ENCODE data around the gene GNGT2. TPM values are rescaled to one million over a fixed set of nuclear protein-coding genes. Genes with fewer than 3 reads are reported as not detected.

The GNGT2 gene
- 1 to 10 TPM; 1.9 to 2.2 TPM for total RNA-seq
- long read RNA-seq, partial matches to known transcripts = 0 of 1 reads
- long read RNA-seq, other reads (novel, unspliced or antisense) = 1 of 1 reads

DNA sequence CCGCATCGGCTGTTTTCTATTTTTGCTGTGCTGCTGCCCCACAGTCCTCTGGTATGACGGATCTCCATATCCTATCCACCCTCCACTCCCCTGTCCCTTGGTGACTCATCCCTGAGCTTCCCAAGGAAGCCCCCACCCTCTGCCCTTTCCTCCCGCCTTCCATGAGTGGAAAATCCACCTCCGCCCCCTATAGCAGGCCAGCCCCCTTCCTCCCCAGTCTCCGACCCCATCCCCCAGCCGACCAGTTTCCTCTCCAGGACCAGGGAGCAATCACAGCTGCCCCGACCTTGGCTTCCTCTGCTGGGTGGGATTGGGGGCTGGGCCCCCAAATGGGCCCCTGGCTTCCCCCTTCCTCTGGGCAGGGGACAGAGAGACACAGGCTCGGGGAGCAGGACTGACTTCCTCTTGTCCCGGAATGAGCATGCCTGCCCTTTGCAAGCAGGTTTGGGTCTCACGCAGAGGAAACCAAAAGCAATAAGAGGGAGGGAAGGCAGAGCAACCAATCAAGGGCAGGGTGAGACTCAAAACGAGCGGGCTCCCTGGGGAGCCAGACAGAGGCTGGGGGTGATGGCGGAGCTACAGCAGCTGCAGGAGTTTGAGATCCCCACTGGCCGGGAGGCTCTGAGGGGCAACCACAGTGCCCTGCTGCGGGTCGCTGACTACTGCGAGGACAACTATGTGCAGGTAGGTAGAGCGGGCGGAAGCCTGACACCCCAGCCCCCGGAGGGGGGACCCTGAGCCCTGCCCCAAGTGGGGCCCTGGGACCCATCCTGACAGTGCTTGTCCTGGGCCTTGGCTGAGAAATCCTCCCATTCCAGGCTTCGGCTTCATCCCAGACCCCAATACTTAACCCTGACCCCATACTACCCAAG, at the start of gene GNGT2, which contains the start of gene ABI3:
Gene GNGT2, minus strand, starts transcription at position 417 of the 872 bp plus-strand sequence. CDS start 3,152 bp downstream, outside the sequence.
Gene ABI3, plus strand, starts transcription at position 550 of the 872 bp plus-strand sequence. Its CDS starts 18 bp downstream, at position 568.
- ATAC-seq (peak; percentile 76 to 85), DNase-seq (peak; percentile 79)
- intact Hi-C loops (cut with DNase I) = no loop called here

DNA sequence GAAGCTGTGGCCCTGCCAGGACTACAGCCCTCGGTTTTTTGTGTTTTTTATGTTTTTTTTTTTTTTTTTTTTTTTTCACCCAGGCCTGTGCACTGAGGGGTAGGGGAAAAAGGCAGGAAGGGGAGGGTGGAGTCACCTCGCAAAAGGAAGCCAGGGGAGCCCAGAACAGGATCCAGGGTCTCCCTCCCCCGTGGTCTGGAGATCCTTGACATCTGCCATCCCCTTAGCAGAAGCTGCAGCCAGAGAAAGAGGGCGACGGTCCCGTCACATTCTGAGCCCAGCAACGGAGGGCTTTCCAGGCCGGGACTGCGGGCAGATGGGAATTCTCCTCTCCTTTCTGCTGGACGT, 49.3 kb upstream of the GNGT2 start:
- ATAC-seq (peak; percentile 24 to 49), DNase-seq (peak; percentile 38)
- intact Hi-C loops (cut with DNase I) = no loop called here

DNA sequence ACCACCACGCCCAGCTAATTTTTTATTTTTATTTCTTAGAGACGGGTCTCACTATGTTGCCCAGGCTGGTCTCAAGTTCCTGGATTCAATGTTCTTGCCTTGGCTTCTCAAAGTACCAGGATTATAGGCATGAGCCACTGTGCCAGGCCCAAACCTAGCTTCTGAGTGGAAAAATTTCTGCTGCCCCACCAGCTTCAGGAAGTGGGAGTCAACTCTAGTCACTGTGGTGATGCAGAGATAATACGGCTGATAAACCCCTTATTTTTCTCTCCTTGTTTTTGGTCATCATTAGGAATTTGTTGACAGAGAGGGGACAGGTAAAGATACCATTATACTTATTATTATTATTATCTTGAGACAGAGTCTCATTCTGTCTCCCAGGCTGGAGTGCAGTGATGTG, 48.0 kb upstream of the GNGT2 start:
- ATAC-seq (no peak), DNase-seq (no peak)
- intact Hi-C loops (cut with DNase I) = no loop called here

DNA sequence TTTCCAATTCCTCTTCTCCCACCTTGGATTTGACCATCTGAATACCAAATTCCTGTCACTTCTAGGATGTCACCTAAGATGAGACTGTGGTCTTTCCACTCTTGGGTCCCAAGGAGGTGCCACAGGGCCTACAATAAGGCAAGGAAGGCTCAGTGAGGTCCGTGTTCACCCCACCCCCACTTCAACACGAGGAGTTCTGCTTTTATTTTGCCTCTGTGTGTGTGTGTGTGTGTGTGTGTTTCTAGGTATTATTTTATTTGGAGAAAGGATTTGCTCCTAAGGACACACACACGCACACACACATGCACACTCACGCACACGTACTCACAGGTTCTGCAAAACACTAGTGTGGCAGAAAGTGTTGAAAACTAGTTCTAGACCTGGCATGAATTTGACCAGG, 44.8 kb upstream of the GNGT2 start:
- ATAC-seq (no peak), DNase-seq (no peak)
- intact Hi-C loops (cut with DNase I) = no loop called here

DNA sequence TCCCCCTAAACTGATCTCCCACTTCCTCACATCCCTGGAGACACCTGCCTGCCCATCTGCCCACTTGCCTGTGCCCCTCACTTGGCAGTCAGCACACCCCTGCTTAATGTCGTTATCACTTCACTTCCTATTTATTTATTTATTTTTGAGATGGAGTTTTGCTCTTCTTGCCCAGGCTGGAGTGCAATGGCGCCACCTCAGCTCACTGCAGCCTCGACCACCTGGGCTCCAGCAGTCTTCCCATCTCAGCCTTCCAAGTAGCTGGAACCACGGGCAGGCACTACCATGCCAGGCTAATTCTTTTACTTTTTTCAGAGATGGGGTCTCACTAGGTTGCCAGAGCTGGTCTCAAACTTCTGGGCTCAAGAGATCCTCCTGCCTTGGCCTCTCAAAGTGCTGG, 43.7 kb upstream of the GNGT2 start:
- intact Hi-C loops (cut with DNase I) = no loop called here
- no peak for DNase-seq
- ATAC-seq = no peak

DNA sequence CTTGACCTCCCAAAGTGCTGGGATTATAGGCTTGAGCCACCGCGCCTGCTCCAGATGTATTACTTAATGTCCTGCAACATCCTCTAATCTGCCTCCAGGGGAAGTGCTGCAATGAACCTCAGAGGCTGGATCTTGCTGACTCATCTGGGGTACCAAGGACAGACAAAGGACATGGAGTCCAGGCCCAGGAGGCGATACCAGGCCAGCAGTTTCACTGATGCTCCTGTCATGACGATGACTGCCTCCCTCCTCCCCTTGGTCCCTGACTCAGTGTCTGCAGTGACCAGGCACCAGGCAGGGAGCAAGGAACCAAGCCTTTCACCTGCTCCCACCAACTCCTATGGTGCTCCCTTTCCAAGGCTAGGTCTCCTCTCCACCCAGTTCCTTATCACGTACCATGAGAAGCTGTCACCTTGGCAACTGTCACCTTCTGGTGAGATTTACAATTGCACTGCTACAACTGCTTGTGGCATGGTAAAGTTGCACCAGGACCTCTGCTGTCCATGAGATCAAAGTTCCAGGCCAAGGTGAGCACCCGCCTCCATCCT, 41.8 kb upstream of the GNGT2 start:
- peak in 1 of 2 donors; percentile 42 for ATAC-seq
- DNase-seq = no peak

DNA sequence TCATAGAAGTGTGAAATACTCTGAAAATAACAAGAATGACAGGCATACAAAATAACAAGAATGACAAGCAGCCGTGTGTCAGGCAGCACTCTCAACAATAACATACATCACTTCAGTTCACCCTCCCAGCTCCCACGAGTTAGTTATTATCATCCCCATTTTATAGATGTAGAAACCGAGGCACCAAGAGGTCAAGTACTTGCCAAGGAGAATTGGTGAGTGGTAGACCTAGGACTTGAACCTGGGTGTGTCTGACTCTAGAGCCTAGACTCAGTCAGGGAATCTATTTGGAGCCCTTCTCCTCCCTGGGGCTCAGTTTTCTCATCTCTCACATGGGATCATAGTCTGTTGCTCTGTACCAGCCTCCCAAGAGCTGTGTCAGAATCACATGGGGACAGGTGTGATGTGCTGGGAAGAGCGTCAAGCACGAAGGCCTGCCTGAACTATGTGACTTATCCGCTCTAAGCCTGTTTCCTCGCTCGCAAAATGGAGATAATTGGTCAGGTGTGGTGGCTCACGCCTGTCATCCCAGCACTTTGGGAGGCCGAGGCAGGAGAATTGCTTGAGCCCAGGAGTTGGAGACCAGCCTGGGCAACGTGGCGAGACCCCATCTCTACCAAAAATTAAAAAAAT, 39.6 kb upstream of the GNGT2 start:
- no peak for DNase-seq
- intact Hi-C loops (cut with DNase I) = no loop called here
- no peak for ATAC-seq

More for the DNA sequence above, 41.8 kb upstream of the GNGT2 start:
- intact Hi-C loops (cut with DNase I) = no loop called here

DNA sequence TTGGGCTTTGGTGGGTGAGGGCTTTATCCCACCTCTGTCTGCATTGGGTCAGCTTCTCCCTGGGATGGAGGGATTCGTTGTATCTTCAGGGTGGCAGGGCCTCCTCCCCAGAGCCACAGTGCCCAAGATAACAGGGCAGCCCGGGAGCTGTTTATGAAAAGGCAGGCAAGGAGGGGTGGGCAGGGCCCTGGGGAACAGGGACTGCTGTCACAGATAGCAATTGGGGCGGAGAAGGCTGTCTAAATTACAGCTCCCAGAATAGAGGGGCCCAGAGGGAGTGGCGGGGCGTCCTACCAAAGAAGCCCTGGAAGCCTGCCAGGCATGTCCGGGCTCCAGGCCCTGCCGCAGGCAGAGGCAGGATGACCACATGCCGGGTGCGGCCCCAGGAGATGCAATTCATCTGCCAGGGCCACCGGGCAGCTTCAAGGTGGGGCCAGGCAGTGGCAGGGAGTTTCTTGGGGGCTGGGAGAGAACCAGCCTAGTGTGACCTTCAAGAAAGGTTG, 39.0 kb upstream of the GNGT2 start:
- peak; percentile 62 to 91 for ATAC-seq
- intact Hi-C loops (cut with DNase I) = no loop called here
- DNase-seq = peak; percentile 60

DNA sequence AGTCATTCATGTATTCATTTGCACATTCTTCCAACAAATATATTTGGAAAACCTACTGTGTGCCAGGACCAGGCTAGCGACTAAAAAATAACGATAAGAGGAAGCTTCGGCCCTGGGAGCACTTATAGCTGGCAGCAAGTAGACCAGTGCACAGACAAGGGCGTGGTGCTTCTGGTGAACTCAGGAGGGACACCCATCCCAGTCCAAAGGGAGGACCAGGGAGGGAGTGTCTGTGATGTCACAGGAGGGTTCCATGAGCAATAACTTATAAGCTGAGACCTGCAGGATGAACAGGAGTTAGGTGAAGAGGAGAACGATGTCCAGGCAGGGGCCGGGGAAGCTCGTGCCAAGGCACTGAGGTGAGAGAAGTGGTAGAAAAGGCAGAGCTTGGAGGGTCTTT, 37.6 kb upstream of the GNGT2 start:
- DNase-seq (no peak), ATAC-seq (no peak)
- intact Hi-C loops (cut with DNase I) = no loop called here

DNA sequence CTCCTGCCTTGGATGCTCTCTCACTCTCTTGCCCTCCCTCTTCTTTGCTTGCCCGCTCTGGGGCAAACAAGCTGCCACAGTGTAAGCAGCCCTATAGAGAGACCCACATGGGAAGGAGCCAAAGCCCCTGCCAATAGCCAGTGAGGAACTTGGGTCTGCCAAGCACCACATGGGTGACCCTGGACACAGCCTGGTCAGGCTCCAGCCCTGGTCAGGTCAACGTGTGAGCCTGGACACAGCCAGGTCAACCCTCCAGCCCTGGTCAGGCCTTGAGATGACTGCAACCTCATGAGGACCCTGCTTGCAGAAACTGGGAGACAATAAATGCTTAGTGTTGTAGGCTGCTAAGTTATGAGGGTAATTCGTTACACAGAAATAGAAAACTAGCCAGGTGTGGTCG, 34.5 kb upstream of the GNGT2 start:
- DNase-seq = no peak
- no peak for ATAC-seq
- intact Hi-C loops (cut with DNase I) = no loop called here

DNA sequence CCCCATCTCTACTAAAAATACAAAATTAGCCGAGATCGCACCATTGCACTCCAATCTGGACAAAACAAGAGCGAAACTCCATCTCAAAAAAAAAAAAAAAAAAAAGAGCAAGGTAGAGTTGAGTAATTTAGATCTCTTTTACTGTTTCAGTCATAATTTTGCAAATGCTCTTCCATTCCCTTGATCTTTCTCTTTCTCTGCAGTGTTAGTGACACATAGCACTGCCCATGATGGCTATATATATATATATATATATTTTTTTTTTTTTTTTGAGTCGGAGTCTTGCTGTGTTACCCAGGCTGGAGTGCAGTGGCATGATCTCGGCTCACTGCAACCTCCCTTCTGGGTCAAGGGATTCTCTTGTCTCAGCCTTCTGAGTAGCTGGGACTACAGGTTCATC, 32.4 kb upstream of the GNGT2 start:
- intact Hi-C loops (cut with DNase I) = no loop called here
- ATAC-seq (no peak), DNase-seq (no peak)

DNA sequence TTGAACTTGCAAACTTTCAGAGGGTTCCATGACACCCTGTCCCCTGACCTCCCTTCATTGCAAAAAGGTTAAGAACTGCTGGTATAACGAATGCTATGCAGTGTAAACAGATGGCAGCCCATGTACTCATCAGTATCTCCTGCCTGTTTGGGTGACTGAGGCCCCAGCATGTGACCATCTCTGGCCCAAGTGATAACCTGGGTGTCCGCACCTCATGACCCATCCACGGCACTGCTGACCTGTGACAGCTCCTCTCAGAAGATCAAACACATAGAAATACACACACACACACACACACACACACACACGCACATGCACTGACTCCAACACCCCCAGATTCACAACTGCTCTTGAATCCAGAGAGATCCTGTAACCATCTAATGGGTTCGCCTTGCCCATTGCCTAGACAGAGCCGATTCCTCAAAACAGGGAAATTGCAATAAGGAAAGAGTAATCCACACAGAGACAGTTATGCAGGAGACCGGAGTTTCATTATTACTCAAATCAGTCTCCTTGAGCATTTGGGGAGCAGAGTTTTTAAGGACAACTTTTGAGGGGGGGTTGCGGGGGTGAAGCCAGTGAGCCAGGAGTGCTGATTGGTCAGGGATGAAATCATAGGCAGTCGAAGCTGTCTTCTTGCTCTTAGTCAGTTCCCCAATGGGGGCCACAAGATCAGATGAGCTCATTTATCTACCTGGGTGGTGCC, 31.5 kb upstream of the GNGT2 start:
- intact Hi-C loops (cut with DNase I) = no loop called here
- ATAC-seq (no peak), DNase-seq (no peak)

DNA sequence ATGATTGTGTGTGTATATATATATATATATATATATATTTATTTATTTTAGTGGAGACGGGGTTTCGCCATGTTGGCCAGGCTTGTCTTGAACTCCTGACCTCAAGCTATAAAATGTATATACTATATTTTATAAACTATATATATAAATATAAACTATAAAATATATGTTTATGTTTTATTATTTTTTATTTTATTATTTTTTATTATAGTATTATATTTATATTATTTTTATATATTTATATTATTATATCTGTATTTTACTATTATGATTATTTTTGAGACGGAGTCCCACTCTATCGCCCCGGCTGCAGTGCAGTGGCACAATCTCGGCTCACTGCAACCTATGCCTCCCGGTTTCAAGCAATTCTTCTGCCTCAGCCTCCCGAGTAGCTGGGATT, 30.7 kb upstream of the GNGT2 start:
- DNase-seq (no peak), ATAC-seq (no peak)
- intact Hi-C loops (cut with DNase I) = no loop called here

DNA sequence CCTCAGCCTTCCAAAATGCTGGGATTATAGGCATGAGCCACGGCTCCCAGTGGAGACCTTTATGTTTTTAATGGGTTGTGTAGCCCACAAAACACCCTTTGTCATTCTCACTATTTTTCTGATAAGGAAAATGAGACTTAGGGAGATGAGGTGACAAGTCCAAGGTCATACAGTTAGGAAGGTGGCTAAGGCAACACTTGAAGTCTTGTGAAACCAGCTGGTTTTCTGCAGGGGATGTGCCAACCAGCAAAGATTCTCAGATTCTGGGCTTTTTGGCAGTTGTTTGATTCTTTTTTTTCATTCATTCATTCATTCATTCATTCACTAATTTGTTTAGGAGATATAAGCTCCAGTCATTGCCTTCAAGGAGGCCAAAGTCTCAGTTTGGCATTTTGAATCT, 30.2 kb upstream of the GNGT2 start:
- DNase-seq (no peak), ATAC-seq (no peak)
- intact Hi-C loops (cut with DNase I) = no loop called here

DNA sequence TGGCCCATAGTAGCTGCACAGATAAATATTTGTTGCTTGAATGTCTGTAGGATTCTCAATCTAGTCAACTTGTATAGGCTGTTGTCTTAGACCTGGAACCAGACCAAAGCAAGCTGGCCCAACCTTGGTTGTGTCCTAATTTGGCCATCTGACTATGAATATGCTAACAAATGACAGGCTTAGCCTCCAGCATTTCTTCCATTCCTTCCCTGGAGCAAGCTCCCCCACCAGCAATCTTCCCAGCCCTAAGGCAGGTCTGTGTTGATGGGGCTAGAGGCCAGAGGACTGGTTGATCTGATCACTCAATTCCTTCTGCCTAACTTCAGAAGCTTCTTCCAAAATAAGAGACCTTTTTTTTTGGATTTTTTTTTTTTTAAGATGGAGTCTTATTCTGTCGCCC, 29.6 kb upstream of the GNGT2 start:
- intact Hi-C loops (cut with DNase I) = no loop called here
- DNase-seq (no peak), ATAC-seq (no peak)

DNA sequence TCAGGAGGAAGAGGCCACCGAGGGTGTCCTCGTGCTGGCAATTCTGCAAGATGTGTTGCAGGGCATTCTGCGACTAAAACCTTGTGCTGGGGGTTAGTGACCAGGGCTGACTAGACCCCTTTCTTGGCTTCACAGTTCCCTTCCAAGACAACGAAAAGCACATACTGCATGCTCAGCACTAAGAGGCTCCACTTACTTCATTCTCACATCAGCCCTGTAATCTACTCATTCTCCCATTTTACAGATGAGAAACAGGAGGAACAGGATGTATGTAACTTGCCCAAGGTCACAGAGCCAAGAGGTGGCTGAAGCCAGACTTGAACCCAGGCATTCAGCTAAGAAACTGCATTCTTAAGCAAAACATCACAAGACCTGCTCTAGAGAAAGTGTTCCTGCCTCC, 25.5 kb upstream of the GNGT2 start:
- ATAC-seq (no peak), DNase-seq (no peak)
- intact Hi-C loops (cut with DNase I) = no loop called here

DNA sequence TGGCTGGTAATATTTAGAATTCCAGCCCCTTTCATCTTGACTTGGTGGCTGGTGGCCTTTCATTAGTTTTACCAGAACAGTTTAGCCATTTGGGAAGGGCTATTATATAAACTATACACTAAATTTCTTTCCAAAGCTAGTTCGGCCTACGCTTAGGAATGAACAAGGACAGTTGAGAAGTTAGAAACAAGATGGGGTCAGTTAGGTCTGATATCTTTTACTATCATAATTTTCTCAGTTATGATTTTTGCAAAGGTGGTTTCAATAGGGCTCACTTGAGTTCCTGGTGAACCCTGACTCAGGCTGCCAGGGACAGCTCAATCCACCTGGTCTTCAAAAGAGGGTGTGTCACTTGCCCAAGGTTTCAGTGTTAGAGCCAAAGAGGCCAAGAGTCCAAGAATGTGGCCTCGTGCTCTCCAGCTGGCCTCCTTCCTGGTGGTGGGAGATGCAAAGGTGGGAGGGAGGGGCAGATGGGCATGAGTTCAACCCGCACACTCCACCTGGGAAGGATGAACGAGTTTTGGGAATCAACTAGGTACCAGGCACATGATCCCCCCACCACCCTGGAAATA, 24.2 kb upstream of the GNGT2 start:
- DNase-seq (no peak), ATAC-seq (no peak)
- intact Hi-C loops (cut with DNase I) = loop anchor here in 1 of 2 donors (5.0 kb wide), 1 partner anchor 58 kb away; no protein-coding TSS in a partner anchor

DNA sequence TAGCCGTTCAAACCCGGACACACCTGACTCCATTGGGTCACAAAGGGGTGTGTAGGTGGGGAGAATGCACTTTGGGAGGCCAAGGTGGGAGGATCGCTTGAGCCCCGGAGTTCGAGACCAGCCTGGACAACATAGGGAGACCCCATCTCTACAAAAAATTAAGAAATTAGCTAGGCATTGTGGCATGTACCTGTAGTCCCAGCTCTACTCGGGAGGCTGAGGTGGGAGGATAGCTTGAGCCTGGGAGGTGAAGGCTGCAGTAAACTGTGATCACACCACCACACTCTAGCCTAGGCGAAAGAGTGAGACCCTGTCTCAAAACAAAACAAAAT, 21.2 kb upstream of the GNGT2 start:
- DNase-seq (no peak), ATAC-seq (no peak)
- intact Hi-C loops (cut with DNase I) = loop anchor here in 1 of 2 donors (5.0 kb wide), 1 partner anchor 61 kb away; no protein-coding TSS in a partner anchor

All from left cardiac atrium (tissue), 4 donors.